Endothelial cell of umbilical vein (primary cell): ENCODE measurements around the gene ARHGEF6.

Source experiments
- CTCF ChIP-seq, 2 donors: IDR thresholded peaks; 1 replicate in 1 of 2; 2 replicates in 1 of 2; pipeline ENCODE4 v1.5.1; 2011; ENCODE audit warnings: low read length in 2 of 2, mild to moderate bottlenecking in 2 of 2, moderate library complexity in 2 of 2, control low read depth in 1 of 2, inconsistent platforms in 1 of 2, low read depth in 1 of 2; ENCODE audit not compliant: insufficient read depth in 1 of 2; ENCODE audit errors: extremely low read depth in 1 of 2
- TF ChIP-seq, protein P1 (sequence below): IDR thresholded peaks from 2 replicates; pipeline ENCODE4 v1.6.1; 2011; ENCODE audit not compliant: insufficient read depth, insufficient read length

GRCh38 chrX:136736690-136737089, 44.0 kb downstream of the ARHGEF6 start:
- TF ChIP-seq CTCF (IDR thresholded peaks at IDR 0.05; ENCODE audit: extremely low read depth in 1 of 2, insufficient read depth in 1 of 2, low read depth in 1 of 2, low read length in 2 of 2): no peak
- TF ChIP-seq, protein P1, sequence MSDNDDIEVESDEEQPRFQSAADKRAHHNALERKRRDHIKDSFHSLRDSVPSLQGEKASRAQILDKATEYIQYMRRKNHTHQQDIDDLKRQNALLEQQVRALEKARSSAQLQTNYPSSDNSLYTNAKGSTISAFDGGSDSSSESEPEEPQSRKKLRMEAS: no peak
